HUDEP-2 (cell line): ENCODE measurements around the gene TNFRSF14.
"Not testable (repeated sequence)": the region's sequence is repeated elsewhere in the genome, so short reads cannot be mapped to it uniquely, and the experiment has no call there.

Experiments used
- DNase-seq, 76 experiments: peaks; one replicate each; lab custom pipeline; 2025; ENCODE audit not compliant: unreplicated experiment in 76 of 76; lab: John Stamatoyannopoulos, UW

The TNFRSF14 gene

GRCh38 chr1:2551544-2551943 lies 4.6 kb upstream of the TNFRSF14 start:
- not testable (repeated sequence) for DNase-seq

GRCh38 chr1:2552189-2552588 lies 4.0 kb upstream of the TNFRSF14 start:
- no peak for DNase-seq

- DNase-seq = not testable (repeated sequence)
Observed at GRCh38 chr1:2553076-2553475, 3.1 kb upstream of the TNFRSF14 start.

GRCh38 chr1:2553871-2554620 lies 2.1 kb upstream of the TNFRSF14 start:
- no peak for DNase-seq

- peak in 24 of 76 experiments; percentile 12 to 36 (median 22) for DNase-seq
Observed at GRCh38 chr1:2554621-2555387, 1.4 kb upstream of the TNFRSF14 start.

GRCh38 chr1:2555634-2556276 lies 416 bp upstream of the TNFRSF14 start:
- peak in 58 of 76 experiments; percentile 12 to 76 (median 48) for DNase-seq

GRCh38 chr1:2556678-2557481 lies 709 bp downstream of the TNFRSF14 start:
- DNase-seq = peak in 19 of 76 experiments; percentile 13 to 49 (median 28)

- no peak for DNase-seq
Observed at GRCh38 chr1:2557482-2558400, 1.6 kb downstream of the TNFRSF14 start.

- no peak for DNase-seq
Observed at GRCh38 chr1:2558420-2558819, 2.2 kb downstream of the TNFRSF14 start.

- no peak for DNase-seq
Observed at GRCh38 chr1:2558861-2559260, 2.7 kb downstream of the TNFRSF14 start.

GRCh38 chr1:2559509-2560298 lies 3.5 kb downstream of the TNFRSF14 start:
- DNase-seq = no peak

- DNase-seq = peak in 14 of 76 experiments; percentile 8 to 41 (median 20)
Observed at GRCh38 chr1:2560299-2561073, 4.3 kb downstream of the TNFRSF14 start.

GRCh38 chr1:2561446-2561845 lies 5.3 kb downstream of the TNFRSF14 start:
- no peak for DNase-seq

- peak in 4 of 76 experiments; percentile 18 to 27 (median 24) for DNase-seq
Observed at GRCh38 chr1:2561898-2562895, 6.0 kb downstream of the TNFRSF14 start.

- DNase-seq = no peak
Observed at GRCh38 chr1:2563205-2563604, 7.0 kb downstream of the TNFRSF14 start.

- DNase-seq = no peak
Observed at GRCh38 chr1:2564006-2564814, 8.0 kb downstream of the TNFRSF14 start.
